ENCODE measurements around the gene PRSS8. TPM values are rescaled to one million over a fixed set of nuclear protein-coding genes. Genes with fewer than 3 reads are reported as not detected.
A peak's percentile ranks its signal among the peaks of the same experiment; 100 is the strongest.

The PRSS8 gene
- total RNA-seq, 2 experiments from 2014 or later: not detected

DNA sequence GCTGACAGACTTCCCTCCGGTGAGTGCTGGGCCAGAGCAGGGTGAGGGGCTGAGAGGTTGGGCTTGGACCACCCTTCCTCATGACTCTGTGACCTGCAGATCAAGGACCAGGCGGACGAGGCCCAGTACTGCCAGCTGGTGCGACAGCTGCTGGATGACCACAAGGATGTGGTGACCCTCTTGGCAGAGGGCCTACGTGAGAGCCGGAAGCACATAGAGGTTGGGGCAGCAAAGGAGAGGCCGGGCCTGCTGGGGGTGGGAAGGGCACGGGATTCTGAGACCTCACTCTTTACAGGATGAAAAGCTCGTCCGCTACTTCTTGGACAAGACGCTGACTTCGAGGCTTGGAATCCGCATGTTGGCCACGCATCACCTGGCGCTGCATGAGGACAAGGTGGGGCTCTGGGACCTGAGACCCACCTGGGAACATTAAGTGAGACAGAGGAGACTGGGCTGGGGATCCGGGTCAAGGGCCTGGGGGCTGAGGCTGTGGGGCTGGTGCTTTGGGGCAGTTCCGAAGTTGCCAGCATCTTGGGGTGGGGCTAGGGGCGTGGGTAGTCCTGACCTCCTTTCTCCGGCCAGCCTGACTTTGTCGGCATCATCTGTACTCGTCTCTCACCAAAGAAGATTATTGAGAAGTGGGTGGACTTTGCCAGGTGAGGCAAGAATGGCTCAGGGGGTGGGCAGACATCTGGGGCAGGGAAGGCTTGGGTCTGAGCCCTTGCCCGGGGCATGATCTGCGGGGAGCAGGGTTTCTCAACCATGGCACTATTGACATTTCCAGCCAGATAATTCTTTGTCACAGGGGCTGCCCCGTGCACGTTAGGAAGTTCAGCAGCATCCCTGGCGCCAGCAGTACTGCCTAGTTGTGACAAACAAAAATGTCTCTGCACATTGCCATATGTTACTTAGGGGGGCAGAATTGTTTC, 25.2 kb downstream of the PRSS8 start:
- Histone ChIP-seq H3K9me3 (ENCODE audit: control insufficient read depth in 1 of 2, insufficient read depth in 1 of 2, low read length in 2 of 2) (no peaks in the 10 kb centered on the region), H3K4me3 (ENCODE audit: low read length) (no peak overlapping the region), H3K4me1 (ENCODE audit: insufficient read depth, low read length) (peaks cover 25% of the 10 kb centered on the region), H3K36me3 (ENCODE audit: insufficient read depth, low read length) (peaks cover 18% of the 10 kb centered on the region), H3K27ac (ENCODE audit: low read depth in 1 of 2, low read length in 2 of 2) (no peak overlapping the region), H3K27me3 (ENCODE audit: control insufficient read depth in 1 of 2, insufficient read depth in 2 of 2, low read length in 2 of 2) (no peaks in the 10 kb centered on the region)
- ChIA-PET POLR2A (interaction anchor here (1.1 kb wide), 1 partner anchor 36 kb away, joined by 3 read pairs; the partner anchor contains the start of genes ZNF646 and ZNF668), CTCF (no interaction called here)
- intact Hi-C loops (cut with DNase I, micrococcal nuclease): no loop called here
- H3K27ac Mint-ChIP-seq: peak overlapping the region; percentile 74
- DNase-seq: no peak
- H3K36me3 Mint-ChIP-seq (ENCODE audit: low read depth): peaks cover 26% of the 10 kb centered on the region
- ATAC-seq (ENCODE audit: poor library complexity): no peak
- TF ChIP-seq CTCF (IDR thresholded peaks at IDR 0.05): no peak
- no peaks in the 10 kb centered on the region for H3K27me3 Mint-ChIP-seq
- H3K4me3 Mint-ChIP-seq: peak overlapping the region; percentile 86
- H3K4me1 Mint-ChIP-seq (ENCODE audit: low read depth): peaks cover 13% of the 10 kb centered on the region
- H3K9me3 Mint-ChIP-seq: no peaks in the 10 kb centered on the region

DNA sequence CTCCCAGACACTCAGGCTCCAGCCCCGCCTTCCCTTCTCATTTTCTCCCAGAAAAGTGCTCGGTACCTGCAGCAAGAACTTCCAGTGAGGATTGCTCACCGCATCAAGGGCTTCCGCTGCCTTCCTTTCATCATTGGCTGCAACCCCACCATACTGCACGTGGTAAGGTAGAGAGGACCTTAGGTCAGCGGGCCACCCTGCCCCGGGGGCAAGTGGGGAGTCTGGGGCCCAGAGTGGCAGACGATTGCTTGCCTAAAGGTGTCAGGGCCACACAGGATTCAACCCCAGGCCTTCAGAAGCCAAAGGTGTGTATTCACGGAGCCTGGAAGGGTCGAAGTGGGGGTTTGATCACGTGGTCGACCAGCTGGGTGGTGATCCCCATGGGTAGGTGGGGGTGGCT, 25.9 kb downstream of the PRSS8 start:
- Mint-ChIP-seq H3K27ac (peak overlapping the region; percentile 74), H3K9me3 (no peaks in the 10 kb centered on the region), H3K27me3 (no peaks in the 10 kb centered on the region), H3K36me3 (ENCODE audit: low read depth) (peaks cover 26% of the 10 kb centered on the region), H3K4me1 (ENCODE audit: low read depth) (peaks cover 13% of the 10 kb centered on the region), H3K4me3 (peak overlapping the region; percentile 86)
- no peak for DNase-seq
- POLR2A ChIA-PET: interaction anchor here (1.1 kb wide), 1 partner anchor 36 kb away, joined by 3 read pairs; the partner anchor contains the start of genes ZNF646 and ZNF668
- Histone ChIP-seq H3K4me3 (ENCODE audit: low read length) (no peak overlapping the region), H3K27me3 (ENCODE audit: control insufficient read depth in 1 of 2, insufficient read depth in 2 of 2, low read length in 2 of 2) (no peaks in the 10 kb centered on the region), H3K27ac (ENCODE audit: low read depth in 1 of 2, low read length in 2 of 2) (no peak overlapping the region), H3K36me3 (ENCODE audit: insufficient read depth, low read length) (peaks cover 18% of the 10 kb centered on the region), H3K9me3 (ENCODE audit: control insufficient read depth in 1 of 2, insufficient read depth in 1 of 2, low read length in 2 of 2) (no peaks in the 10 kb centered on the region), H3K4me1 (ENCODE audit: insufficient read depth, low read length) (peaks cover 25% of the 10 kb centered on the region)
- ATAC-seq (ENCODE audit: poor library complexity): no peak
- TF ChIP-seq CTCF (IDR thresholded peaks at IDR 0.05): no peak
- intact Hi-C loops (cut with DNase I, micrococcal nuclease): loop anchor here in 1 of 2 experiments (5.0 kb wide), 1 partner anchor 33 kb away; no protein-coding TSS in a partner anchor
- CTCF ChIA-PET: no interaction called here

DNA sequence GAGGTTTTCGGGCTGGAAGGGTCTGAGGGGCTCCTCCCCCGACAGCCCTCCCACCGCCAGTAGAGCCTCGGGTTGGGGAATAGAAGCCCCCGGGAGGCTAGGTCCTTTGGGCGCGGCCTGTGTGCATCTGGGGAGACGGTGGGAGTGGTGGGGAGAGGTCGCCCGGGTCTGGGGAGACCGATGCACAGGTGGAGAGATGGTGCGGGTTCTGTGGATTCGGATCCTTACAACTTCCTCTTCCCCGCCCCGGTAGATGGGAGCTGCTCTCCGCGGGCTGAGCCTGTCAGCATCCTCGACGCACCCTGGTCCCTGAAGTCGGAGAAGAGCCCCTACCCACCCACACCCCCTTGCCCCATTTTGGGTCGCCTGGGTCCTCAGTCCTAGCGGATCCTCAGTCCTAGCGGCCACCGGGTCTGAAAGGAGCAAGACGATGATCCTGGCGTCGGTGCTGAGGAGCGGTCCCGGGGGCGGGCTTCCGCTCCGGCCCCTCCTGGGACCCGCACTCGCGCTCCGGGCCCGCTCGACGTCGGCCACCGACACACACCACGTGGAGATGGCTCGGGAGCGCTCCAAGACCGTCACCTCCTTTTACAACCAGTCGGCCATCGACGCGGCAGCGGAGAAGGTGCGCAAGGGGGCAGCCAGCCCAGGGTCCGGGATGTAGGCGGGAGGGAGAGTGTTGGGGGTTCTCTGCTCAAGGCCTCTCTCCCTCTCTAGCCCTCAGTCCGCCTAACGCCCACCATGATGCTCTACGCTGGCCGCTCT, 26.6 kb downstream of the PRSS8 start:
- no peak for DNase-seq
- Mint-ChIP-seq H3K4me3 (peak overlapping the region; percentile 86), H3K27ac (peak overlapping the region; percentile 74), H3K4me1 (ENCODE audit: low read depth) (peaks cover 13% of the 10 kb centered on the region), H3K9me3 (no peaks in the 10 kb centered on the region), H3K27me3 (no peaks in the 10 kb centered on the region), H3K36me3 (ENCODE audit: low read depth) (peaks cover 26% of the 10 kb centered on the region)
- H3K4me3 ChIP-seq (ENCODE audit: low read length): peak overlapping the region; percentile 59
- ATAC-seq (ENCODE audit: poor library complexity): no peak
- H3K27ac ChIP-seq (ENCODE audit: low read depth in 1 of 2, low read length in 2 of 2): no peak overlapping the region
- ChIA-PET POLR2A (interaction anchor here (1.1 to 2.3 kb wide), 3 partner anchors 9 to 71 kb away, joined by 3 to 12 read pairs (median 3); partner anchors contain the start of genes FUS, KAT8, ZNF646 and ZNF668), CTCF (interaction anchor here (2.4 kb wide), 1 partner anchor 33 kb away, joined by 7 read pairs; no protein-coding TSS in a partner anchor)
- H3K9me3 ChIP-seq (ENCODE audit: control insufficient read depth in 1 of 2, insufficient read depth in 1 of 2, low read length in 2 of 2): no peaks in the 10 kb centered on the region
- peaks cover 18% of the 10 kb centered on the region for H3K36me3 ChIP-seq (ENCODE audit: insufficient read depth, low read length)
- intact Hi-C loops (cut with DNase I, micrococcal nuclease): loop anchor here in 1 of 2 experiments (5.0 kb wide), 1 partner anchor 33 kb away; no protein-coding TSS in a partner anchor
- H3K27me3 ChIP-seq (ENCODE audit: control insufficient read depth in 1 of 2, insufficient read depth in 2 of 2, low read length in 2 of 2): no peaks in the 10 kb centered on the region
- TF ChIP-seq CTCF (IDR thresholded peaks at IDR 0.05): no peak
- H3K4me1 ChIP-seq (ENCODE audit: insufficient read depth, low read length): peaks cover 25% of the 10 kb centered on the region
